GM19467 (cell line): ENCODE results near the gene FXYD1.
"Not testable (repeated sequence)": the region's sequence is repeated elsewhere in the genome, so short reads cannot be mapped to it uniquely, and the experiment has no call there.

Experiments used
- ATAC-seq: cut with Tn5 transposase; IDR thresholded peaks from one replicate; pipeline ENCODE4 v1.9.1; 2021; ENCODE audit warnings: mild to moderate bottlenecking, moderate library complexity; ENCODE audit not compliant: unreplicated experiment

FXYD1 gene

DNA sequence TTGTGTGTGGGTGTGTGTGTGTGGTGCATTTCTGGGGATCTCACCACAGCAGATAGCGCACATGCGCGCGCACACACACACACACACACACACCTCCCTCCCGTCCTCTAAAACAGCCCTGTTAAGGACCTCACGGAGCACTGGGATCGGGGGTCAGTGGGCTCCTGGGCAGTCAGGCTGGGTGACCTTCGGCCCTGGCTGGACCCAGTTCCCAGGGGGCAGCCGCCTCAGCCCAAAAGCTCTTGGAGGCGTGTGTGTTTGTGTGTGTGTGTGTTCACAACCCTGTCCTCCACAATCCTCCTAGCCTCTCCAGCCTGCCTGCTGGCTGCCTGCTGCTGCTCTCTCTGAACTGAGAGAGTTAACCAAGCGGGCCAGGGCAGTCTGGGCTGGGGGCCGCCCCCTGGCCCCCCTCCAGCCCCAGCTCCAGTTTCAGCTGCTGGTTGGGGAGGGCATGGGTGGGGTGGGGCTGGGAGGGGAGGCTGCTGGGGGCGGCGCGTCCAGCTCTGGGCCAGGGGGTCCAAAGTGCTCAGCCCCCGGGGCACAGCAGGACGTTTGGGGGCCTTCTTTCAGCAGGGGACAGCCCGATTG is at the start of gene FXYD1:
Gene FXYD1 (plus strand): TSS at position 520 of the 588 bp plus-strand sequence. CDS start 1,256 bp downstream, outside the sequence.
- ATAC-seq, result no peak

DNA sequence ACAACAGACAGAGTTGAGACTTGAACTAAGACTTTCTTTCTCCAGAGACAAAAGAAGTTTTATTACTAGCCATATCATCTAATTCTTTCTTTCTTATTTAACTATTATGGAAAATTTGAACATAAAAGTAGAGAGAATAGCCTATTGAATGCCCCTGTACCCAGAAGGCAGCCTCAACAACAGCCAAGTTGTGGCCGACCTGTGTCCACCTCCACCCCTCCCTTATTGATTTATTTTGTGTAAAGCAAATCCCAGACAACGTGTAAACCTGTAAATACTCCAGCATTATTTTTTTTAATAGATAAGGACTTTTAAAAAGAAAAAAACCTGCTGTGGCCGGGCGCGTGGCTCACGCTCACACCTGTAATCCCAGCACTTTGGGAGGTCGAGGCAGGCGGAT is 49.1 kb upstream of the FXYD1 start:
- ATAC-seq, result no peak

DNA sequence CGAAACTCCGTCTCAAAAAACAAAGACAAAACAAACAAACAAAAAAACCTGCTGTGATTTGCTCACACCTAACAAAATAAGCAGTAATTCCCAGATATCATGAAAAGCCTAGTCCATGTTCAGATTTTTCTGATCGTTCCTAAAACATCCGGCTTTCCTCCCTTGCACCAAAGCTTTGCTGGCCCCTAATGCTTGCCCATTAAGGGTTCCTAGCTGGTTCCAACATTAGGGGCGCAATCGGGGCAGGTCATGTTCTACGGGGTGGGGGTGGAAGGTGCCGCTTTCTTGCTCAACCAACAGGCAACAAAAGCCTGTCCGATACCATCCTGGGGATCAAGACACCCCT is 48.5 kb upstream of the FXYD1 start:
- ATAC-seq, result no peak

DNA sequence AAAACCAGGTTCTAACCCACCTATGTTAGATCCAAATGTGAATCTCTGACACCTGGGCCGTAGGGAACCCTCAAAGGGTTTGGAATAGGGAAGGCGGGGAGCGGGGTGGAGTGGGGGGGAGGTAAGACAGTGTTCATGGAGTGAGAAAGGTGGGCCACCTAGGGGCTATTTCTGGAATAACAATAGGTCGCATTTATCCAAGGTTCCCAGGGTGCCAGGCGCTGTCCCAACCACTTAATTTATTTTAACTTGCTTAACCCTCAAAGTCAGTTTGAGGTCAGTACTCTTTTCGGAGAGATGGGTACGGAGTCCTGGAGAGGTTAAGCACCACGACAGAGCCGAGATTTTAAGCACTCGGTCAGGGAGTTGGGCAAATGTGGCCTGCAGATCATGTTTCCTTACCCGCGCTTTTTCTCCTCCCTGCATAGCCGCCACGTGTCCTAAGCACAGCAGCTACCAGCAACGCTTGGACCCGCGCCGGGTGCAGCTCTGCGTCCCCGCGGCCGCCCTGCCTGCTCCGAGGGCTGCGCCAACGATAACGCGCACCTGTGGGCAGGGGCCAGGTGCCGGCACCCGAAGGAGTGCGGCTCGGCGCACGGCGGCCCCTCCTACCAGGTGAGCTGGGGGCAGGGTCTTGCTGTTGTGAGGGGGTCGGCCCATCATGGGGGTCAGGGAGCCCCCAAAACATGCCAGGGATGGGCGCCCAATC is 48.0 kb upstream of the FXYD1 start:
- no peak for ATAC-seq

DNA sequence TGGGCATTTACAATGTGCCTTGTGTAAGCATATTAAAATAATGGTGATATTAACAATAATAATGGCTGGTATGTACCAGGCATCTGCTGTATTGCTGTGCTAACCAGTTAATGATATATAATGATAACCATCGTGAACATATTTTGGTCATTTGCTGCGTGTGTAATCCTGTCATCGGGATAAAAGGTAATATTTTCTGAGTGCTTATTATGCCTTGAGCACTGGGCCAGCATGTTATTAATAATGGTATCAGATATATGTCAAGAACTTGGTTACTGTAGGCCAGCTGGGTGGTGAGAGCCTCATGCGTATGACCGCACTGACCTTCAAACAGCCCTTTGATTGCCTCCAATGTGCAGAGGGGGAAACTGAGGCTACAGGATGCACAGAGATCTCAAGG is 45.2 kb upstream of the FXYD1 start:
- ATAC-seq, result no peak

DNA sequence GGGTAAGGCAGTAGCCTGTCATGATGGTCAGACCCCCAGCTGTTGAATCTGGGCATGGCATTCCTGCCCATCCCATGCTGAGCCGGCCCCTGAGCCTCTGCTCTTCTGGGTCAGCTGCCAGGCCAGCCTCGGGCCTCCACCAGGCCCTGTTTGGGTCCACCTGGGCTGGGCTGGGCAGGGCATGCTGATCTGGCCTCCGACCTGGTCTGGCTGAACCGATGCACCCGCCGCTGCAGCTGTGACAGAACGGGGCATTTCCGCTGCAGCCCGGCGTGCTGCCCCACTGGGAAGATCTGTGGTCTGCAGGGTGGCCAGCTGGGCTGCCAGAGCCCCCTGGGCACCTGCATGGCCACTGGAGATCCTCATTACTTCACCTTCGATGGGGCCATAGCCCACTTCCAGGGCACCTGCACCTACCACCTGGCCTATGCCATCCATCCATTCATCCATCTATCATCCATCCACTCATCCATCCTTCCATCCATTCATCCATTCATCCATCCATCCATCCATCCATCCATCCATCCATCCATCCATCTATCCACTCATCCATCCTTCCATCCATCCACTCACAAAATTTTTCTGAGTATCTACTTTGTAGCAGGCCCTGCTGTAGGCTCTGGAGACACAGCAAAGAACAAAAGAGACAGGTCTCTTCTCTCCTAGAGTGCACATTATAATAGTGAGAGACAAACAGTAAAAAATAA is 44.5 kb upstream of the FXYD1 start:
- no peak for ATAC-seq

DNA sequence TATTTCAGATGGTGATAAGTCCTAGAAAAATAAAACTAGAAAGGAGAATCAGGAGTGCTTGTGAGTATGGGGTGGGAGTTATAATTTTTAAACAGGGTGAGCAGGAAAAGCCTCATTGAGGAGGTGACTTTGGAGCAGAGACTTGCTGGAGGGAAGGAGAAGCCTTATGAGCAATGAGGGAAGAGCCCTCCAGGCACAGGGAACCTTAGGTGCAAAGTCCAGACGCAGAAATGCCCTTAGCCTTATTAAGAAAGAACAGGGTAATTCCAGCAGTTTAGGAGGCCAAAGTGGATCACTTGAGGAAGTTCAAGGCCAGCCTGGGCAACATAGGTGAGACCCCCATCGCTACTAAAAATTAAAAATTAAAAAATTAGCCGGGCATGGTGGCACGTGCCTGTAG is 44.0 kb upstream of the FXYD1 start:
- ATAC-seq, result no peak

DNA sequence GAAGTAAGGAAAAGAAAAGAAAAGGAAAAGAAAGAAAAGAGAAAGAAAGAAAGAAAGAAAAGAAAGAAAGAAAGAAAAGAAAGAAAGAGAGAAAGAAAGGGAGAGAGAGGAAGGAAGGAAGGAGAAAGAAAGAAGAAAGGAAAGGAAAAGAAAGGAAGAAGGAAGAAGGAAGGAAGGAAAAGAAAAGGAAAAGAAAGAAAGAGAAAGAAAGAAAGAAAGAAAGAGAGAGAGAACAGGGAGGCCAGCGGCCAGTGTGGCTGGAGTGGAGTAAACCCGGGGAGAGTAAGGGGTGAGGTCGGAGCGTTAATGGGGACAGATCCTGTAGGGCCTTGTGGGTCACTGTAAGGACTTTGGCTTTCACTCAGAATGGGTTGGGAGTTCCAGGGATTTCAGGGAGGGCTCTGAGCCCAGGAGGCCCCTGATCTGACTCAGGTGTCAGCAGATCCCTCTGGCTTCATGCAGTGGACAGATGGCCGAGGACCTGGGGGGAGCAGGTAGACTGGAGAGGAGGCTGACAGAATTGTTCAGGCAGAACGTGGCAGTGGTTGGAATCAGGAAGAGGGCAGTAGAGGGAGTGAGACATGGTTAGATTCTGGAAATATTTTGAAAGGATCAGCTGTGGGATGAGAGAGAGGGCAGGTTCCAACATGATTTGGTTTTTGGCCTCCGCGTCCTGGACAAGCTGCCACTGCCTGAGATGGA is 42.8 kb upstream of the FXYD1 start:
- no peak for ATAC-seq

DNA sequence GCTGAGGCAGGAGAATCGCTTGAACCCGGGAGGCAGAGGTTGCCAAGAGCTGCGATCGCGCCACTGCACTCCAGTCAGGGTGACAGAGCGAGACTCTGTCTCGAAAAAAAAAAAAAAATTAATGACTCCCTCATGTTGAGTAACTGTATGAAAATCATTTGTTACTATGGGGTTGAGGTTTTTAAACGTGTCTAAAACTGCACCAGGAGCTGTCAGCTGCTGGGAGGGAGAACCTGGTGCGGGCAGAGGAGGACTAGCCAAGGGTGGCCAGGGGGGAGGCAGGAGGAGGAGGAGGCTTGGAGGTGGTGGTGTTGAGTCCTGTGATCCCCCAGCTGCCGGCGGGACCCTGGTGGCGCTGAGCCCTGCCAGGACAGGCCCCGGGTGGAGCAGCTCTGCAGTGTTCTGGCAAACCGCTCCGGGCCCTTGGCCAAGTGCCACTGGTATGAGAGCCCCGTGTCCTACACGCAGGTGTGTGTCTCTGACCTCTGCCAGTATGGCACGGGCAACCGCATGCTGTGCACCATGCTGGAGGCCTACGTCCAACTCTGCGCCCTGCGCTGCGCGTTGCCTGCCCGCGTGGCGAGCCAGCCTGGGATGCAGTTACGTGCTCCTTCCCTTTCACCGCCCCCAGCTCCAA is 40.1 kb upstream of the FXYD1 start:
- no peak for ATAC-seq

DNA sequence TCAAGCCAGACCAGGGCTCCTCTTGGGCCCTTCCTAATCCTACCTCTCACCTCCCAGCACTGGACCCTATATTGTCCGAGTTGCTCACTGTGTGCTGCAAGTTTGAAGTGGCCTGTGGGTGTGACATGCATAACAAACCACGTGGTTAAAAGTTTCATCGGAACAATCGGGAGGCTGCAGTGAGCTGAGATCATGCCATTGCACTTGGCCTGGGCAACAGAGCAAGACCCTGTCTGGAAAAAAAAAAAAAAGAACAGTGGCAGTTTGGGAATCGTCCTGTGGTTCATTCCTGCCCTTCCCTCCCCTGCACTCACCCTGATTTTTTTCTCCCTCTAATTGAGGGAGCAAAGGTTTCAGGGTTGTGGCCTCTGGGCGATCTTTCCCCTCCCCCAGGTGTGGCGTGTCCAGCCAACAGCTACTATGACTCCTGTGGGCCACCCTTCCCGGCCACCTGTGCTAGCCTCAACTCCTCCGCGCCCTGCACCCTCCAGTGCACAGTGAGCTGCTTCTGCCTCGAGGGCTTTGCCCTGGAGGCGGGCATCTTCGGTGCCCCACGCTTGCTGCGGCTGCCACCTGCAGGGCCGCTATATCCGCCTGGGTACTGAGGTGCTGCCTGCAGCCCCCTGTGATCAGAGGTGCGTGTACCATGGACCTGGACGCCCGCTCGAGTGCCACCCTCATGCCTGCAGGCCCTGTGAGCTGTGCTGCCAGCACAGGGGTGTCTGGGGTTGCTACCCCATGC is 39.3 kb upstream of the FXYD1 start:
- ATAC-seq, result no peak

DNA sequence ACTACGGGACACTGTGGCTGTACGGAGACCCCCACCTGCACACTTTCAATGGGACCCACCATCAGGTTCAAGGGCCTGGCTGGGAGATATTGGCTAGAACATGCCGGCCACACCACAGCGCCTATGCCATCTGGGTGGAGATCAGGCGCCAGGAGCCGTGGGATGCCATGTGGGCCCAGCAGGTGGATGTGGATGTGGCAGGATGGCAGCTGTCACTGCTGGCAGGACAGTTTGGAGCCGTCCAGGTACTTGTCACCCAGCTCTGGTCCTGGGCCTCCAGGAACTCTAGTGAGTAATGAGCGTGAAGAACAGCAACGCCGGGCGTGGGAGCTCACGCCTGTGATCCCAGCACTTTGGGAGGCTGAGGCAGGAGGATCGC is 38.7 kb upstream of the FXYD1 start:
- no peak for ATAC-seq

DNA sequence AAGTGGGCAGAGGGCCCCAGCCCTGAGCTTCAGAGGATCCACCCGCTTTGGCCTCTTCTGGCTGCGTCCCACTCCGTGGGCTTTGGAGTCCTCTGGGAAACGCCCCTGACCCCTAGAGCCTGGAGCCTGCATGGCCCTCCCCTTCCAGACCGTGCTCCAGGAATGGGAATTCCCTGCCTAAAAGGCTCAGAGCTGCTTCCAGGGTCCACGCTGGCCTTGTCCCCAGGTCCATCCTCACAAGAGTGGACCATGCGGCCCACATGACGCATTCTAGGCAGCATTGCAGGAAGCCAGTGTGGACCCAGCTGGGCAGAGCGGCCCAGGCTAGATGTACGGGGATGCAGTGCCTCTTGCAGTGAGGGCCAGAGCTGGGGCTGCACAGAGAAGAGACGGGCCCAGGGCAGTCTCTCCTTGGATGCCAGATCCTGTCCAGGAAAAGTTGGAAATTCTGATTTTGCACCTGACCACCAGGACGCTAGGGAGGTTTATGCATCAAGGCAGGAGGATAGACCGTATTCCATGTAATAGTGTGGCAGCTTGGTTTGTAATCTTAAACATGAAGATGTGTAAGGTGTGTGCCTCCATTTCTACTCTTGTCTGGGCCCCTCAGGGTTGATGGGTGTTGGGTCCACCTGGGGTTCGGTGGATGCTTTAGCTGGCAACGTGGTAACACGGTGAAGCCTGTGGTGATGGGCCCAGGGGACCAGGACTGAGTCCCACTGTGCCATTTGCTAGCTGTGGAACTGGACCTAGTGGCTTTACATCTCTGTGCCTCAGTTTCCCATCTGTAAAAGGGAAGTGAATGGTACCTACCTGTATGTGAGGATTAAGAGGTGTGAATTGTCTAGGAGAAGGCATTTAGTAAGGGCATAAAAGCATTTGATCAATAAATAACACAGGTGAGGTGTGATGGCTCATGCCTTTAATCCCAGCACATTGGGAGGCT is 37.8 kb upstream of the FXYD1 start:
- no peak for ATAC-seq

DNA sequence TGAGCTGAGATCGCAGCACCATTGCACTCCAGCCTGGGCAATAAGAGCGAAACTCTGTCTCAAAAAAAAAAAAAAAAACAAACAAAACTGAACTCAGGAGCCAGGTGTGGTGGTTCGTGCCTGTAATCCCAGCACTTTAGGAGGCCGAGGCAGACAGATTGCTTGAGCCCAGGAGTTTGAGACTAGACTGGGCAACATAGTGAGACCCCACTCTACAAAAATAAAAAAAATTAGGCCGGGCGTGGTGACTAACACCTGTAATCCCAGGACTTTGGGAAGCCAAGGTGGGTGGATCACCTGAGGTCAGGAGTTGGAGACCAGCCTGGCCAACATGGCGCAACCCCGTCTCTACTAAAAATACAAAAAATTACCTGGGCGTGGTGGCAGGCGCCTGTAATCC is 36.7 kb upstream of the FXYD1 start:
- ATAC-seq, result not testable (repeated sequence)

DNA sequence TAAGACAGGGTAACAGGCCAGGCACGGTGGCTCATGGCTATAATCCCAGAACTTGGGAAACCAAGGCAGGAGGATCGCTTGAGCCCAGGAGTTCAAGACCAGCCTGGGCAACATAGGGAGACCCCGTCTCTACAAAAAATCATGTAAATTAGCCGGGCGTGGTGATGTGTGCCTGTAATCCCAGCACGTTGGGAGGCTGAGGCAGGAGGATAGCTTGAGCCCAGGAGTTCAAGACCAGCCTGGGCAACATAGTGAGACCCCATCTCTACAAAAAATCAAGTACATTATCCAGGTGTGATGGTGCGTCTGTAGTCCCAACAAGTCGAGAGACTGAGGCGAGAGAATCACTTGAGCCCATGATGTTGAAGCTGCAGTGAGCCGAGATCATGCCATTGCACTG is 35.0 kb upstream of the FXYD1 start:
- not testable (repeated sequence) for ATAC-seq

DNA sequence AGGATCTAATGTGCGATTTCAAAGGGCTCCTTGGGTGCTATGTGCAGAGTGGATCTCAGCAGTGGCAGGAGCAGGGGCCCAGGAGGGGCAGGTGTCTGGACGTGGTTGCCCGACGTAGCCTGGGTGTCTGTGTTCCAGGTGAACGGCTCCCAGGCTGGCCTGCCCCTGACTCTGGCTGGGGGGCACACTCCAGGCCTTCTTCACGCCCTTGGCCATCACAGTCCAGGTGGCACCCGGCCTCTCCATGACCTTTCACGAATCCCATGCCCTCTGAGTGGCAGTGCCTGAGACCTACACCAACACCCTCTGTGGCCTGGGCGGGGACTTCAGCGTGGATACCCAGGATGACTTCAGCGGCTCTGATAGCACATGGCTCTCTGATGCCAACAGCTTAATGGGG is 34.3 kb upstream of the FXYD1 start:
- no peak for ATAC-seq

DNA sequence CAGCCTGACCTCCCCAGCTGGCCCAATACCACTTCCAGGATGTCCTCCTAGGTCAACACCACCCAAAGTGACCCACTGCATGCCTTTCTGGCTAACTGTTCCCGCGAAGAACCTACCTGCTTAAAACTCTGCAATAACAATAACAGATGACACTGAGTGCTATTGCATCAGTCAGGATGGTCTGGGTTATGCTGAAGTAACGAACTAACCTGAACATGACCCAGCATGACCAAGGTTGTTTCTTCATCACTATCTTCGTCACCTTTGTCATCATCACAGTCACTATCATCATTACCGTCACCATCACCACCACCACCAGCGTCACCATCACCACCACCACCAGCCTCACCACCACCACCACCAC is 33.6 kb upstream of the FXYD1 start:
- no peak for ATAC-seq

DNA sequence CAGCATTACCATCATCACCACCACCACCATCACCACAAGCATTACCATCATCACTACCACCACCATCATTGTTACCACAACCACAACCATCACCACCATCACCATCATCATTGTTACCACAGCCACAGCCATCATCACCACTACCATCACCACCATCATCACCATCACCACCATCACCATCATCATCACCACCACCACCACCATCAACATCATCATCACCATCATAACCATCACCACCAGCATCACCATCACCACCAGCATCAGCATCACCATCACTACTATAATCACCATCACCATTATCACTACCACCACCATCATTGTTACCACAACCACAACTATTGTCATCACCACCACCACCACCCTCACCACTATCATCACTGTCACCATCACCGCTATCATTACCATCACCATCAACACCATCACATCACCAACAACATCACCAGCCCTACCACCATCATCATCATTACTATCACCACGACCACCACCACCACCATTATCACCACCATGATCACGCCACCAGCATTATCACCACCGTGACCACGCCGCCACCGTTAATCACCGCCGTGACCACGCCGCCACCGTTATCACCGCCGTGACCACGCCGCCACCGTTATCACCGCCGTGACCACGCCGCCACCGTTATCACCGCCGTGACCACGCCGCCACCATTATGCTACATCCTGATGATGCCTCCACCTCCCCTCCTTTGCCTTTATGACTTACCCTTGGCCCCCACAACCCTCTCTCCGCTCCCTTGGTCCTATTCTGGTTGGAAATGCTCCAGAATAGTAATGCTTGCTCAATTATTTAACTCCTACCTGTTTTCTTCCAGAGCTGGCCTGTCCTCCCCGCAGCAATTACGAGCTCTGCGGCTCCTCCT is 33.0 kb upstream of the FXYD1 start:
- ATAC-seq, result no peak

DNA sequence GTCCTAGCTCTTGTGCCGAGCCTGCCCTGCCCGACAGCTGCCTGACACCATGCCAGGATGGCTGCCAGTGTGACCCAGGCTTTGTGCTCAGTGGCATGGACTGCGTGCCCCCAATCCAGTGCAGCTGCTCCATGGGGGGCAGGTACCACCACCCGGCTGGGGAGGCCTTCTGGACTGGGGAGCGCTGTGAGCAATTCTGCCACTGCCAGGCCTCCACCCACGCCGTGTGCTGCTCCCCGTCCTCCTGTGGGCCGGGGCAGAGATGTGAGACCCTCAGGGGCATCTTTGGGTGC is 32.4 kb upstream of the FXYD1 start:
- ATAC-seq, result no peak
